AG08396 (cell line): ENCODE measurements around the gene RAN.
A peak's percentile ranks its signal among the peaks of the same experiment; 100 is the strongest.
"Not testable (repeated sequence)": the region's sequence is repeated elsewhere in the genome, so short reads cannot be mapped to it uniquely, and the experiment has no call there.

Experiments
- DNase-seq: peaks from one replicate; pipeline ENCODE4 v3.0.0; 2012; ENCODE audit warnings: low spot score, mixed read lengths

Gene RAN

GRCh38 chr12:130871286-130872178 lies at the start of gene RAN:
Gene RAN (plus strand): TSS chr12:130872066. CDS start chr12:130872594, 528 bp downstream.
- DNase-seq: peak; percentile 100

DNA sequence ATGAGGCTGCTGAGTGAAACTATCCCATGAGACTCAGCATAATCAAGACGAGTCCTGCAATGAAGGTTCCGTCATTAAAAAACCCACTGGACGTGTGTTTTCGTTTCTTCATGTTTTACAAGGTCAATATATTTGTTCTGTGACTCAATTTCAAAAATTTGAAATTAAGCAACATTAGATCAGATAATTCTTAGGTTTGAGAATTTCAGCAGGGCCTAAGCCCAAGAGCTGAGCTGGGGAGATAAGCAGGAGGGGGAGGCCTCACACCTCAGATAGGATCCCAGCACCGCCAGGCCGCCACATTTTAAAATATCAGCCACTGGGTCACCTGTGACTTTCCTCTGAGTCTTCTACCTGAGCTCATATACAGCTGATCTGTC lies 46.1 kb upstream of the RAN start:
- DNase-seq: no peak

GRCh38 chr12:130826151-130826801 lies 45.6 kb upstream of the RAN start:
- DNase-seq: peak; percentile 83

DNA sequence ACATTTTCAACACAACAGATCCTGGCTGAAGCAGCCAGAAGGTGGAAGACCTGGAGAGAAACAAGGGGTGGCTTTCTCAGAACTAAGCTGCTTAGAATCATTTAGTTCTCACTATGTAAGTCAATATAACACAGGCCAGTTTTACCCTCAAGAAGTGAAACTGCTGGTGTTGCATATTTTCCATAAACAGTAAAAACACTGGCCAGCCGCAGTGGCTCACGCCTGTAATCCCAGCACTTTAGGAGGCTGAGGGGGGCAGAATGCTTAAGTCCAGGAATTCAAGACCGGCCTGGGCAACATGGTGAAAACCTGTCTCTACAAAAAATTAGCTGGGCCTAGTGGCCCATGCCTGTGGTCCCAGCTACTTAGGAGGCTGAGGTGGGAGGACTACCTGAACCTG lies 44.4 kb upstream of the RAN start:
- DNase-seq: no peak

GRCh38 chr12:130828895-130829294 lies 43.0 kb upstream of the RAN start:
- no peak for DNase-seq

DNA sequence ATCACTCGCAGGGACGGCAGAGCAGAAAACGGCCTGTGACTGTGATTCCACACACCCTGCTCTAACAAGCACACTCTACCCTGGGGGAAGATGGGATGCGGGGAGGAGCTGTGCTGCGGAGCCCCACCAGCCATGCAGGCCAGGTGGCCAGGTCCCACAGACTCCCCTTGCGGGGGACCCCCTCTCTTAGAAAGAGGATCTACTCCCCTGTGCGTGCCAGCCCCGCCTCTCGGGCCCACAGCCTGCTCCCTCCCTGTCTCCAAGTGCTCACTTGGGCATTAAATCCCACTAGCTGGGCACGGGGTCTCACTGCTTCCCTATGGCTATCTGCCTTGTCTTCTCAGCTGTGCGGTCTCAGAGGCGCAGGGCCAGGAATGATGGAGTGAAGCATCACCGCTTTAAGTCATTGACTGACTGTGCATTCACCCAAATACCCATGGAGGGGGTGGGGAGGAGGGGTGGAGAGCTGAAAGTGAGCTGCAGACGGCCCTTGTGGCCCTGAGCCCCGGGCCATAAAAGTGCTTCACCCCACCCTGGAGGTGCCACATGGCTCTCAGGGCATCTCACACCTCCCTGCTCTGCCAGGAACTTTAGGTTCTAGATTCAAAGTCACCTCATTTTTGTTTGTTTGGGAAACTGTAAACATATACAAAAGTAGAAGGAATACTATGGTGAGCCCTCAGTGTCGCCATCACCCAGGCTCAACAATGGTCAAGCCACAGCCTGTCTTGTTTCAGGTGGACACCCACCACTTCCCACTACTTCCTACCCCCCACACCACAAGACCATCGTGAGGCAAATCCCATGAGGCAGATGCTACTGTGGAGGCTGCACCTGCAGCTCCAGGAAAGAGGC lies 42.2 kb upstream of the RAN start:
- DNase-seq: no peak

DNA sequence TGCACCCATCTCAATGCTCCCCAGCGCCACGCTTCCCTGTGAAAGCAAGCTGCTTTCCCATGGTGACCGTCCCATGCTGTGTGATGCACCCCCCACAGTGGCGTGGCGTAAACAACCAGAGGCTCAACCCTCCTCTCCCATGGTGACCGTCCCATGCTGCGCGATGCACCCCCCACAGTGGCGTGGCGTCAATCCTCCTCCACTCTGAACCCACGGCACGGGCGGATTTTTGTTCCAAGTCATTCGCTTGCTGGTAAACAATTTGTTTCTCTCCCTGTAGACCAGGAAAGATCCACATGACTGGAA lies 41.7 kb upstream of the RAN start:
- DNase-seq: no peak

- DNase-seq: no peak
These were observed 40.6 kb upstream of the RAN start for GRCh38 chr12:130831246-130831645.

DNA sequence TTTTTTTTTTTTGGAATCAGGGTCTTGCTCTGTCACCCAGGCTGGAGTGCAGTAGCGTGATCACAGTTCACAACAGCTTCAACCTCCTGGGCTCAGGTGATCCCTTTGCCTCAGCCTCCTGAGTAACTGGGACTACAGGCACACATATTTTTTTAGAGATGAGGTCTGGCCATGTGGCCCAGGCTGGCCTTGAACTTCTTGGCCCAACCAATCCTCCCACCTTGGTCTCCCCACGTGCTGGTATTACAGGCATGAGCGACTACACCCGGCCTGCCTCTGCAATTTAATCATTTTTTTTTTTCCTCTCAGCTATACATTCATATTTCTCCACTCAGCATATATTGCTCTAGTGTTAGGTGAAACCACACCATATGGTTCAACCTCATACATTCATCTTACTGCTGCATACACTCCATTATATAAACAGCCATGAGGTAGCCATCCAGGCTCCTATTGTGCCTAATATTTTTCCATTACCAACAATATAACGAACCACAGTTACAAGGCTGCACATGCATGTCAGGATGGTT lies 39.9 kb upstream of the RAN start:
- DNase-seq: no peak

GRCh38 chr12:130832561-130833209 lies 39.2 kb upstream of the RAN start:
- DNase-seq: peak; percentile 42

- DNase-seq: no peak
These were observed 36.9 kb upstream of the RAN start for GRCh38 chr12:130835011-130835410.

- no peak for DNase-seq
These were observed 36.4 kb upstream of the RAN start for GRCh38 chr12:130835436-130835835.

- peak; percentile 31 for DNase-seq
These were observed 33.4 kb upstream of the RAN start for GRCh38 chr12:130838284-130838950.

DNA sequence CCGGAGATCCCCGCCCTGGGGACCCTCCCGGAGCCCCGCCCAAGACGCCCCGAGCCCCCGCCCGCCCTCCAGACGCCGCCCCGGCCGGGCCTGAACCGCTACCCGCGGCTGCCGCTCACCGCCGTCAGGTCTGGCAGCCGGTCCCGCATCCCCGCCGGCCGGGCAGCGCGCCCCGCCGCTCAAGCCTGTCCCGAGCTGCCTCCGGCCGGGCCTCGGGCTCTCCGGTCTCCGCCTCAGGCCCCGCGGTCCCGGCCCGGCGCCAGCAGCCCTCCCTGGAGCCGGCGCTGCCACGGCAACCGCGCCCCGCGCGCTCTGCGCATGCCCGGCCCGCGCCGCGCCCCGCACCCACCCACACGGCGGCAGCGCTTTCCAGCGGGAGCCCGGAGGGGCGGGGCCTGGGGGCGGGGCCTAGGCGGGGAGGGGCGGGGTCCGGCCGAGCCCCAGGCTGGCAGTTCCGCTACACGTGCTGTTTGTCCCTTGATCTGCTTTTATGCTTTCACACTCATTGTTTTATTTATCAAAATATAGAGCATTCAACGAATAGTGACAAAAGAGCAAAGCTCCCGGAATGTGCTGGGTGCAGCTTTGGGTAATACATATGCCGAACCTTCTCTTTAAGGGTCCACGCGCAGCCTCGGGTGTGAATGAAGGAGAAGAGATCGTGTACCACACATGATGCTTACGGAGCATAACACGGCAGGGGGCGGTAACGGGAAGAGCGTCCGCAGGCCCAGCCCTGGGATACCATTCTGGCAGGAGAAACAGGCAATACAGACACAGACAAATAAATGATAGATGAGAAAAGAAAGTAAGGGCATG lies 32.7 kb upstream of the RAN start, which contains the start of gene STX2:
STX2 (minus strand) TSS at position 300 of the 819 bp plus-strand sequence; CDS start at position 149, 151 bp downstream.
- peak; percentile 99 for DNase-seq

- no peak for DNase-seq
These were observed 32.0 kb upstream of the RAN start for GRCh38 chr12:130839770-130840404.

DNA sequence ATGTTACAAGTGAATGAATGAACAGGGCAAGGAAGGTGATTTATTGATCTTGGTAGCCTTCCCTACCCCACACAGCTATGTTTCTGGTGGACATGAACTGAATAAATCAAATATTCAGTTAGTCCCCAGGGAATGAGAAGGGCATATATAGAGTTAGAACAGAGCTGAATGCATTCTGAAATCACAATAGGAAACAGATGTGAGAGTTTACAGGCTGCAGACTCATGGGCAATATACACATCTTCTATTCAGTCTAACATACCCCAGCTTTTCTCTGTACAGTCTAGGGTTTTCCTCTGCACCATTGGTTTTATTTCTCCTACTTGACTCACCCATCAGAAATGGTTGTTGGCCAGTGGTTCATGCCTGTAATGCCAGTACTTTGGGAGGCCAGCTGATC lies 25.5 kb upstream of the RAN start:
- no peak for DNase-seq

- DNase-seq: no peak
These were observed 24.8 kb upstream of the RAN start for GRCh38 chr12:130847112-130847511.

GRCh38 chr12:130848105-130848504 lies 23.8 kb upstream of the RAN start:
- DNase-seq: not testable (repeated sequence)

DNA sequence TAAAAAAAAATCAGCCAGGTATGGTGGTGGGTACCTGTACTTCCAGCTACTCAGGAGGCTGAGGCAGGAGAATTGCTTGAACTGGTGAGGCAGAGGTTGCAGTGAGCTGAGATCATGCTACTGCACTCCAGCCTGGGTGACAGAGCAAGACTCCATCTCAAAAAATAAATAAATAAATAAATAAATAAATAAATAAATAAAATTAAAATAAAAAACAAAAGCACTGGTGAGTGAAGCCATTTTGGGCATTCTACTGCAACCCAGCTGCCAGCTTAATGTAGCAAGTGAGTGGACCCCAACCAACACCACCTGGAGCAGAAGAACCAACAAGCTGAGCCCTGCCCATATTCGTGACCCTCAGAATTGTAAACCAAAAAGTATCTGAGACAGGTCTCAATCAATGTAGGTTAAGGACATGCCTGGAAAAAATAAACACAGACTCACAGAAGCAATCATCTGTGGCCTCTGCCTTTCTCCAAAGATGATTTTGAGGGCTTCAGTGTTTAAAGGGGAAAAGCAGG lies 23.0 kb upstream of the RAN start:
- not testable (repeated sequence) for DNase-seq
